Adipose tissue (tissue), 3 donors: ENCODE results near the gene ERICH4. TPM values are rescaled to one million over a fixed set of nuclear protein-coding genes. Genes with fewer than 3 reads are reported as not detected.
"Not testable (repeated sequence)": the region's sequence is repeated elsewhere in the genome, so short reads cannot be mapped to it uniquely, and the experiment has no call there.

Experiments used
- H3K27ac ChIP-seq: one replicate; pipeline ENCODE4 v1.5.1; 2013; ENCODE audit warnings: low read depth, low read length
- WGBS, 3 donors: extraction: QIAGEN DNeasy Blood & Tissue Kit; methylation state at CpG; one replicate each; pipeline ENCODE4 v1.1.7; 2013; 5-methylcytosine and 5-hydroxymethylcytosine counted together
- polyA plus RNA-seq, 3 donors: library from polyadenylated mRNA; stranded (reverse); fragments of 200-250 nt; gene quantifications; one replicate each; pipeline ENCODE4 v1.2.3, GENCODE V29; 2013
- donor health status: healthy with polysubstance abuse.
- donor health status: Bipolar disorder and iron deficiency.
- donor health status: healthy.

Gene ERICH4
- polyA plus RNA-seq, 3 donors: not detected

GRCh38 chr19:41449865-41450178 is 6.9 kb downstream of the ERICH4 start:
- 38 to 67% (median 58%) methylated on average over 3 of the region's 3 CpGs for WGBS, 3 donors
- H3K27ac ChIP-seq: no peak overlapping the region

DNA sequence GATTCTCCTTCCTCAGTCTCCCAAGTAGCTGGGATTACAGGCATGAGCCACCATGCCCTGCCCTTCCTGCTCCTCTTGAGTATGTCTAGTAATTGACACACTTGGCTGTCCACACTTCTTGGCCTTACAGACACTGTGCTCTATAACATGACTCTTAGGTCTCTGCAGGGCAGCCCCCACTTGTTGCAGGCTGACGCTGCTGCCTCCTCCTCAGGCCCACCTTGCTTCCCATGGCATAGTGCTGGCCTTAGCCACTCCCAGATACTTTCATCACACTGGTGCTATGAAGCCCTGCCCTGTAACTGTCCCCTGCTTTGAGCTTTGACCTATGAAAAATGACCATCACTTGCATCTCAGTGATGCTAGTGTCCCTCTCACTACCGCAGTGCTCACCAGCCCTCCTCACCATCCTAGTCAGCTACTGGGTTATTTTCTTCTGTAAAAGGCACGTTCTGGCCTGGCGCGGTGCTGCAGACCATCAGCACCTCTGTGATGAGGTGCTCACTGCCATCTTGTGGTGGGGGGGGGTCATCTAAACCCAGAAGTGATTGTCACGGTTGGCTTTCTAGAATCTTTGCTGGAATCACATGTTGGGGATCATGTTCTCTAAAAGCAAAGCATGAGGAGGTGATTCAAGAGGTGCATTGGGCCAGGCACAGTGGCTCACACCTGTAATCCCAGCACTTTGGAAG is 9.8 kb downstream of the ERICH4 start:
- 54 to 75% (median 74%) methylated on average over 6 of the region's 6 CpGs for WGBS, 3 donors
- H3K27ac ChIP-seq: no peak overlapping the region

- no peak overlapping the region for H3K27ac ChIP-seq
- WGBS, 3 donors: 10 to 40% (median 40%) methylated on average over 2 of the region's 2 CpGs
Measured at GRCh38 chr19:41455936-41456335, 13.0 kb downstream of the ERICH4 start.

- H3K27ac ChIP-seq: no peak overlapping the region
- 21 to 38% (median 23%) methylated on average over 7 of the region's 7 CpGs for WGBS, 3 donors
Measured at GRCh38 chr19:41456342-41456918, 13.5 kb downstream of the ERICH4 start.

DNA sequence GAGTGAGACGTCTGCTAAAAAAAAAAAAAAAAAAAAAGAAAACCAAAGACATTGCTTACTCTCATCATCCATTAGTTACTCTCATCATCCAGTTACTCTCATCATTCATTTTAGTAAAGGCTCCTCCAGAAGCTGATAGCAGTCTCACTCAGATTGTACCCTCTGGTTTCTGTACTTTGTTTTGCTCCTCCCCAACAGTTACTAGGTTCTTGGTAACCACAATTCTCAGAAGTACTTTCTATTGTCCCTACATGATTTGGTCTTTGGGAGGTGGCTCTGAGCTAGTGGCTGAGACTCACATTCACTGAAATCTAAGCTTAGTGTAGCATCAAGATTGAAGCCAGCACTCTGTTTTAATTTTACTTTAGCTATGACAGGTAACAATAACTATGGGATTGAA is 14.3 kb downstream of the ERICH4 start:
- WGBS, 3 donors: 31 to 56% methylated on average over 1 of the region's 1 CpG; no CpG with 5 or more reads in 1 of the 3 donors
- H3K27ac ChIP-seq: no peak overlapping the region

DNA sequence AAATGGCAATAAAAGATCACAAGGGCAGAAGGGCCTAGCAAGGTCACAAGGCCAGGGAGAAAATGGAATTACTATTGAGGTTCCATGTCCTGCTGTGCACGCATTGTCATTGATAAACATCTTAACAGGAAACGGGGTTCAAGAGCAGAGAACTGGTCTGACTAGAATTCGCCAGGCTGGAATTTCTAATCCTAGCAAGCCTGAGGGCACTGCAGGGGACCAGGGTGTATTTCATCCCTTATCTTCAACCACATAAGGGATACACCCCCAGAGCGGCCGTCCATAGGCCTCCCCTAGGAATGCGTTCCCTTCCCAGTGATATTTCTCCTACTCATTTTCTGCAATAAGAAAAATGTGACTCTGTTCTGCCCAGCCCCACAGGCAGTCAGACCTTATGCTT is 19.5 kb downstream of the ERICH4 start:
- WGBS, 3 donors: 54 to 74% (median 69%) methylated on average over 6 of the region's 6 CpGs
- H3K27ac ChIP-seq: no peak overlapping the region

GRCh38 chr19:41463257-41464256 is 20.6 kb downstream of the ERICH4 start:
- not testable (repeated sequence) for H3K27ac ChIP-seq
- 67 to 73% (median 70%) methylated on average over 22 of the region's 22 CpGs for WGBS, 3 donors

- no peak overlapping the region for H3K27ac ChIP-seq
Measured at GRCh38 chr19:41476583-41476982, 33.6 kb downstream of the ERICH4 start.

DNA sequence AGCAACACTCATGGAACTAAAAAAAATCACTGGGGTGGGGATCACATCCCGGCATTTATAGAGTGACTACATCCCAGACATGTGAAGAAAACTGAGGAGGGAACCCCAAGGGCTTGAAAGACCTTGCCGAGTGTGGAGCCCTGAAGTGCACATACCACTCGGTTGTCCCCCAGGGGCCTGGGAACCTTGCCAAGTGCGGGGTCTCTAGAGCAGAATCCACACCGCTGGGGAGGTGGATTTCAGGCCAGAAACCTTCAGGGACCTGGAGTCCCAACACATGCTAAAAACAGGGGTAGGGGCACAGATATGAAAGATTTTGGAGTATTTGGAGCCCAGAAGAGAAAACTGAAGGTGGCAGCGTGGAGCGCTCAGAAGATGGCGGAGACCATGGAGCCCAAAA is 35.2 kb downstream of the ERICH4 start:
- H3K27ac ChIP-seq: no peak overlapping the region
- WGBS, 3 donors: 55 to 62% (median 58%) methylated on average over 8 of the region's 8 CpGs

DNA sequence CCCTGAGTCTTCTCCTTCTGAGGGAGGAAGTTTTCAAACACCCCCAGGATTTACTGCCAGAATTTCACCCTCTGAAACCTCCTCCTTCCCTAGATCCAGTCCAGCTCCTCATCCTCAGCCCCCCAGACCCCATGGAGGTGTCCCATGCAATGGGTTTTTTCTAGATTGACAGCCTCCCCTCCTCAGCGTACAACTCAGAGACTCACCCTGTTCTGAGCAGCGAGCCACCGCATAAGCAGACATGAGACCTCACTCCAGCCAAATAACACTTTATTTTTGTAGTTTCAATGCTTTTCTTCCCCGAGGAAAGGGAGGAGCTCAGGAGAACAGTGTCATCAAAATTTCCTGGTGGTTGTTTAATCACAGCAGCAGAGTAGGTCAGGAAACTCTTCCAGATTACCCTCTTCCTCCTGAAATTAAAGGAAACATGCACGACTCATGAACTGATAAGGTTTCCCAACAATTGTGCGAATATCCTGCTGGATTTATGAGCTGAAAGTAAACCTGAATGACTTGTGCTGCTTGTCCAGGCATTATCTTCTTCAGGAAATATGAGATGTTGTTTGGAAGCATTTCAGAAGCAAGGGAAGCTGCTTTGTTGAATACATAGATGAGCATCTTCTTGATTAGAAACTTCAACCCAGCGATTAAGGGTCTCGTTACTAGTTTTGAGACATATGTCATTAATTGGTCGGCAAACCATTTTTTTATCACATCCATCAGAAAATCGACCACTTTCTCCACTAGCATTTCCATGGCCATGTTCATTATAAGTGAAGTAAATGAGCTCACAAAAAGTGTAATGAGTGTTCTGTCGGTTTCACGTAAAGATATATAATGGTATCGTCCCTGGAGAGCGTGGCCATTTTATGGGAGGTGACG is 36.2 kb downstream of the ERICH4 start:
- H3K27ac ChIP-seq: no peak overlapping the region
- WGBS, 3 donors: 61 to 70% (median 63%) methylated on average over 15 of the region's 15 CpGs

DNA sequence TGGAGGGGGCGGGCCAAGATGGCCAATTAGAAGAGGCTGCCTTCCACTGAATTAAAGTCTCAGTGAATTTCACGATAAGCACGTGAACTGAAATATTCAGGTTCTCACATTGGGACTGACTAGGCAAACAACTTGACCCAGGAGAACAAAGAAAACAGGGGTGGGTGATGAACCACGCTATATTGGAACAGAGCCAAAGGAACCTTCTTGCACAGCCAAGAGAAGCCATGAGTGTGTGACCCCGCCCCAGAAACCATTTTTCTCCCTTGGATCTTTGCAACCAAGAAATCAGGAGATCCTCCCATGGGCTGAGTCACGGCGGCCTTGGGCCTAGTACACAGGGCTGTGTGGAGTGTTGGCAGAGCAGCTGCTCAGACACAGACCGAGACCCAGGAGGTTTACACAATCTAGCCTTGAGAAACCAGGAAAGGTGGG is 36.8 kb downstream of the ERICH4 start:
- 56 to 61% (median 58%) methylated on average over 8 of the region's 8 CpGs for WGBS, 3 donors

DNA sequence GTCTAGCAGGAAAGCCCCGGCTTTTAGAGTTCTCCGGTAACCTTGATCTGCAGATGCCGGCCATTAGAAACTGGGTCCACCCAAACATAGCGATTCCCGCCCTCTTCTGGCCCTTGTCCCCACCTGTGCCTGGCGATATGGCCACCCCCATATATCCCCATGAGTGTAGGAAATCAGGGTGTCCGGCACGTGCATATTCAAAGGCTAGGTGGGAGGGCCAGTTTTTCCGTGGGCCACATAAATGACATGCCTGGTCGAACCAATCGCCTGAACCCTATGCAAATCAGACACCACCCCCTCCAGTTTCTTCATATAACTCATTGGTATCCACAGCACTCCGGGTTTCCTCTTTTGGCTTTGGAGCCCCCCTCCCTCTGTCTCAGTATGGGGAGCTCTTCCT is 37.4 kb downstream of the ERICH4 start:
- 70 to 77% (median 77%) methylated on average over 12 of the region's 12 CpGs for WGBS, 3 donors
- H3K27ac ChIP-seq: no peak overlapping the region

More for the DNA sequence above, 36.8 kb downstream of the ERICH4 start:
- H3K27ac ChIP-seq: no peak overlapping the region

DNA sequence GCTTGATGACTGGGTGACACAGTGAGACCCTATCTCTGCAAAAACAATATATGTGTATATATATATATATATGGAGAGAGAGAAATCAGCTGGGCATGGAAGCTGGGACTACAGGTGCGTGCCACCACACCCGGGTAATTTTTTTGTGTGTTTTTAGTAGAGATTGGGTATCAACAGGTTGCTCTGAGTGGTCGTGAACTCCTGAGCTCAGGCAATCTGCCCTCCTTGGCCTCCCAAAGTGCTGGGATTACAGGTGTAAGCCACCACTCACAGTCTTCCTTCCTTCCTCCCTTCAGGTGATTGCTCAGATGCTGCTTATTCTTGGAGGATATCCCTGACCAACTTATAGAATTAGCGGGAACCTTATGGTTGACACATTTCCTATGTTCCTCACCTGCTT is 41.9 kb downstream of the ERICH4 start:
- H3K27ac ChIP-seq: no peak overlapping the region
- WGBS, 3 donors: 71 to 83% (median 82%) methylated on average over 4 of the region's 4 CpGs

DNA sequence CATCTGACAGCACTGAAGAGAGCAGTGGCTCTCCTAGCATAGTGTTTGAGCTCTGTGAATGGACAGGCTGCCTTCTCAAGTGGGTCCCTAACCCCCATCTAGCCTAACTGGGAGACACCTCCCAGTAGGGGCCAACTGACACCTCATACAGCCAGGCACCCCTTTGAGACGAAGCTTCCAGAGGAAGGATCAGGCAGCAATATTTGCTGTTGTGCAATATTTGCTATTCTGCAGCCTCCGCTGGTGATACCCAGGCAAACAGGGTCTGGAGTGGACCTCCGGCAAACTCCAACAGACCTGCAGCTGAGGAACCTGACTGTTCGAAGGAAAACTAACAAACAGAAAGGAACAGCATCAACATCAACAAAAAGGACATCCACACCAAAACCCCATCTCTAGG is 44.0 kb downstream of the ERICH4 start:
- not testable (repeated sequence) for H3K27ac ChIP-seq
- 80 to 89% (median 85%) methylated on average over 4 of the region's 4 CpGs for WGBS, 3 donors

DNA sequence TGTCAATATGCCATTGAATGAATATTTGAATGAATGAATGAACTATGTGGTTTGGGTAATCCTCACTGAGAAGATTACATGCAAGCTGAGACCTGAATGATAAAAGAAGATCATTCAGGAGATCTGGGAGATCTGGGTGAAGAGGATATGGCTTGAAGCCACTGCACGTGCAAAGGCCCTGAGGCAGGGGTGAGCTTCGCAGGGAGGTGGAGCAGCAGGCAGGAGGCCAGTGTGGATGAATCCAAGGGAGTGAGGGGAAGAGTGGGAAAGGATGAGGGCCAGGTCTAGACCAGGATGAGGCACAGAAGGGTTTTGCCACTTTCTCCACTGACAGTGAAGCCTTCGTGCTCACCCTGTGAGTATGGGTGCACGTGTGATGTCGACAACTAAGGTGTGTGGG is 49.9 kb downstream of the ERICH4 start:
- WGBS, 3 donors: 92 to 96% (median 94%) methylated on average over 5 of the region's 5 CpGs

More for the DNA sequence above, 49.9 kb downstream of the ERICH4 start:
- no peak overlapping the region for H3K27ac ChIP-seq
